AG04450 (cell line): Measurements from ENCODE around the gene PSD. TPM values are rescaled to one million over a fixed set of nuclear protein-coding genes. Genes with fewer than 3 reads are reported as not detected.

Experiments
- CTCF ChIA-PET: fragments of 300-600, 350-600 bp; formaldehyde crosslinking; extraction: SDS; loops from one replicate; lab custom pipeline; 2022; ENCODE audit warnings: antibody characterized with exemption, inconsistent platforms; lab: Charles Lee
- POLR2A ChIA-PET: fragments of 350-600 bp; formaldehyde crosslinking; extraction: SDS; loops from one replicate; lab custom pipeline; 2021; ENCODE audit warnings: antibody characterized with exemption, inconsistent platforms; lab: Yijun Ruan, JAX
- DNase-seq: peaks from one replicate; pipeline ENCODE4 v3.0.0-alpha.2; 2011; ENCODE audit warnings: low read depth, low spot score
- H3K27ac ChIP-seq: one replicate; pipeline ENCODE4 v1.5.1; 2012; ENCODE audit warnings: low read depth, low read length, control low read depth
- H3K27me3 ChIP-seq: one replicate; pipeline ENCODE4 v1.6.0; 2012; ENCODE audit warnings: low read length; ENCODE audit not compliant: control insufficient read depth, insufficient read depth
- H3K4me3 ChIP-seq: 2 replicates; pipeline ENCODE4 v1.5.1; 2011; ENCODE audit warnings: mild to moderate bottlenecking, low read depth, low read length, control low read depth
- H3K9me3 ChIP-seq: 2 replicates; pipeline ENCODE4 v1.5.1; 2012; ENCODE audit warnings: low read length; ENCODE audit not compliant: control insufficient read depth, insufficient read depth
- polyA plus RNA-seq: library from polyadenylated mRNA; depleted of rRNA; stranded (reverse); fragments of >200 nt; gene quantifications from 2 replicates; pipeline ENCODE4 v1.2.3, GENCODE V29; 2011
- TF ChIP-seq, protein P1 (sequence below): IDR thresholded peaks from 2 replicates; pipeline ENCODE4 v1.5.1; 2011; ENCODE audit warnings: low read depth, low read length, control low read depth, inconsistent platforms

Gene PSD
- polyA plus RNA-seq, 1 experiment: 5.5 TPM

DNA sequence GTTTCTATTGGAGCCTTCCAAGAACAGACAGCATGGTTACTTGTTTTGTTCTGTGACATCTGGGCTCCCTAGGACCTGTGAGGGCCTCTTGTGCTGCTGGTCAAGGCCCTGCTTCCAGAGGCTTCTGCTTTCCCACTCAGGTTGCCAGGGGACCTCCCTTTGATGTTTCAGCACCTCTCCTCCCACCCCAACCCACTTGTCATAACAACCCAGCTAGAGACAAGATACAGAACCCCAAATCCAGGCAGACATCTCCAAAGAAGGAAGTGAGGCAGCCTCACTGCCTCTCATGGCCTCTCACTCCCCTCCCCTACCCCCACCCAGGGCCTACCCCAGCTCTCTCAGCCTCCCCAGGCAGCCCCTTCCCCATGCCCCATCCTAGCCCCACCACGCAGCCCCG is 11.8 kb downstream of the PSD start:
- ChIA-PET CTCF (no interaction called here), POLR2A (interaction anchor here (0.7 kb wide), 1 partner anchor 10 kb away, joined by 3 read pairs; no protein-coding TSS in a partner anchor)
- Histone ChIP-seq H3K27me3 (peaks cover 14% of the 10 kb centered on the region), H3K4me3 (no peak overlapping the region), H3K27ac (no peak overlapping the region), H3K9me3 (no peaks in the 10 kb centered on the region; the same call in 1 of the 2 replicates)
- TF ChIP-seq, protein P1, sequence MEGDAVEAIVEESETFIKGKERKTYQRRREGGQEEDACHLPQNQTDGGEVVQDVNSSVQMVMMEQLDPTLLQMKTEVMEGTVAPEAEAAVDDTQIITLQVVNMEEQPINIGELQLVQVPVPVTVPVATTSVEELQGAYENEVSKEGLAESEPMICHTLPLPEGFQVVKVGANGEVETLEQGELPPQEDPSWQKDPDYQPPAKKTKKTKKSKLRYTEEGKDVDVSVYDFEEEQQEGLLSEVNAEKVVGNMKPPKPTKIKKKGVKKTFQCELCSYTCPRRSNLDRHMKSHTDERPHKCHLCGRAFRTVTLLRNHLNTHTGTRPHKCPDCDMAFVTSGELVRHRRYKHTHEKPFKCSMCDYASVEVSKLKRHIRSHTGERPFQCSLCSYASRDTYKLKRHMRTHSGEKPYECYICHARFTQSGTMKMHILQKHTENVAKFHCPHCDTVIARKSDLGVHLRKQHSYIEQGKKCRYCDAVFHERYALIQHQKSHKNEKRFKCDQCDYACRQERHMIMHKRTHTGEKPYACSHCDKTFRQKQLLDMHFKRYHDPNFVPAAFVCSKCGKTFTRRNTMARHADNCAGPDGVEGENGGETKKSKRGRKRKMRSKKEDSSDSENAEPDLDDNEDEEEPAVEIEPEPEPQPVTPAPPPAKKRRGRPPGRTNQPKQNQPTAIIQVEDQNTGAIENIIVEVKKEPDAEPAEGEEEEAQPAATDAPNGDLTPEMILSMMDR: no peak
- DNase-seq: no peak

DNA sequence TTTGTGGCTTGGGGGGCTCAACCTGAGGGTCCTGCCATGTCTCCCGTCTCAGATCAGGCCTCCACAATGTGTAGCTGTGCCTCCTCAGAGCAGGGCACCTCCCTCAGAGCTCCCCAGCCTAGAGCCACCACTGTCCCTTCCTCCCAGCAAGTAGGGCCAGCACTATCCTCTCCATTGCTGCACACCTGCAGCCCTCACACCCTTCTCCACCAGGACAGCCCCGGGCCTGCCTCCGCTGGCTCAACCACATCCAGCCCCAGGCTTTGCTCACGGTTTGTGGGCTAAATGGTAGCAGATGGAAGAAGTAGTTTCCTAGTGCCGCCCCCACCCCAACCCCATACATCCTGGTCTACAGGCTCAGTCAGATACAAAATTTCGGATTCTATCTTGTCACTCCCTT is 13.0 kb downstream of the PSD start:
- CTCF ChIA-PET: interaction anchor here (1.1 kb wide), 1 partner anchor 17 kb away, joined by 3 read pairs; no protein-coding TSS in a partner anchor
- Histone ChIP-seq H3K9me3 (no peaks in the 10 kb centered on the region; the same call in 1 of the 2 replicates), H3K27ac (no peak overlapping the region), H3K27me3 (peaks cover 7% of the 10 kb centered on the region), H3K4me3 (no peak overlapping the region)
- POLR2A ChIA-PET: no interaction called here
- no peak for DNase-seq
- TF ChIP-seq, protein P1: no peak

DNA sequence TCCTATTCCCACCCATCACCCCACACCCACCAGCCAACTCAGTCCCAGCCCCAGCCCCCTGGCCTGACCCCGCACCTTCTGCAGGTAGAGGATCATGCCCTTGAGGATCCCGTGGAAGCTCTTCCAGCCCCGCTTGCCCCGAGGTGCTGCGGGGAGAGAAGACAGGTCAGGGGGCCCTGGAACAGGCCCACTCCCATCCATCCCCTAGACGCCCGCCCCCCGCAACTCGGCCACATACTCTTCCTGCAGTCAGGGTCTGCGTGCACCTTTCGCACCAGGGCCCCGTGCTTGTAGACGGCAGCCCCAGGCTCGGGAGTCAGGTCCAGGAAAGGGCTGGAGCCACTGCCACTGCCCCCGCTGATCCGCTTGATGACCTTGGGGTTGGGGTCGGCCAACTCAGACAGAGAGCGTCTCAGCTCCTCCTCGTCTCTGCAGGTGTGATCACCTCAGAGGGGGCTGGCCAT is 13.4 kb downstream of the PSD start:
- ChIA-PET CTCF (interaction anchor here (0.6 to 1.0 kb wide), 2 partner anchors 9 to 236 kb away, joined by 3 read pairs; no protein-coding TSS in a partner anchor), POLR2A (no interaction called here)
- DNase-seq: no peak
- peaks cover 3% of the 10 kb centered on the region for H3K27me3 ChIP-seq
- no peak overlapping the region for H3K4me3 ChIP-seq
- no peak overlapping the region for H3K27ac ChIP-seq
- TF ChIP-seq, protein P1: no peak
- no peaks in the 10 kb centered on the region; the same call in 1 of the 2 replicates for H3K9me3 ChIP-seq

DNA sequence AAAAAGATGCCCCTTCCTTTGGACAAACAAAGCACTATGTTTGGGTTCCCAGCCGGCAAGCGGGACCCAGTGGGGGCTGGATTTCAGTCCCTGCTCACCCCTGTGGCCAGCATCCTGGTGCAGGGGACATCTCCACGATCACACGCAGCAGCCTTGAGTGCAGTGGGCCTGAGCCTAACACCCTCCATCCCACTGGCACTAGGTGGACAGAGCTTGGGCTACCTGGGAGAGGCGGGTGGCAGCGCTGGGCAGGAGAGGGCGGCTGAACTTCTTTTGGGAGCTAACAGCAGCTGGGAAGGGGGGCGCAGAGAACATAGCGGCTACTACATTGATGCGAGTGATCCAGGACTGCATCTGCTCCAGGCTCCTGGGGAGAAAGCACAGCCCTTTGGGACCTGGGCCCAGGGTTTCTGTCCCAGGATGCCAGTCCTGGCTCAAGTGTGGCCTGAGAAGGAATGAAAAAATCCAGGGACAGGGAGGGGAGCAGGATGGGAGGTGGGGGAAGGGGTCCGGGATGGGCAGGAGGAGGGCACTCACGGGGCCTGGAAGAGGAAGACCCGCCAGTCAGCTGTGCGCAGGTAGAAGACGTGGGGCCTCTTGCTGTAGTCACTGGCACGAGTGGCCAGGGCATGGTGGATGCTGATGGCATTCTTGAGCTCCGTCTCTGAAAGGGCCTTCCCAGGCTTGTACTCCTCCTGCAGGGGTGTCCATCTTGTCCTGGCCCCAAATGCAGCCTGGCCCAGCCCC is 14.1 kb downstream of the PSD start:
- peaks cover 3% of the 10 kb centered on the region for H3K27me3 ChIP-seq
- no peak for DNase-seq
- no peak overlapping the region for H3K4me3 ChIP-seq
- H3K9me3 ChIP-seq: no peaks in the 10 kb centered on the region; the same call in 1 of the 2 replicates
- TF ChIP-seq, protein P1: no peak
- CTCF ChIA-PET: interaction anchor here (0.6 to 1.8 kb wide), 6 partner anchors 8 to 235 kb away, joined by 3 to 9 read pairs (median 4); no protein-coding TSS in a partner anchor
- POLR2A ChIA-PET: interaction anchor here (0.7 to 1.3 kb wide), 4 partner anchors 16 to 48 kb away, joined by 3 to 10 read pairs (median 6); partner anchors contain the start of gene FBXL15
- H3K27ac ChIP-seq: no peak overlapping the region

DNA sequence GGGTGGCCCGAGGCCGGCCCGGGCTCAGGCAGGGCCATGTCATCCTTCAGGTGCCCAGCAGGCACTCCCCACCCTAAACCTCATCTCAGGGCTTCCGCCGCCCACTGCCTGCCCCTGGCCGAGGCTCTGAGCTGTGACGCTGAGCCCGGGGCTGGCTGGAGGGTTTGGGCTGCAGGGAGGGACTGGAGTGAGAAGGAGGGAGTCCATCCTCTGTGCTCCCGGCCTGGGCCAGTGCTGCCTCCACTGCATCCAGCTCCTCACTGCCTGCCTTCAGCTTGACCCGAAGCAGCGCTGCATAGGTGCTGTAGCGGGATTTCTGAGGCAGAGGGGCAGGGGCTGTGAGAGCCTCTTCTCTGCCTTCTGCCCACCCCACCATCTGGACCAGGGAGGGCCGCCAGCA is 15.5 kb downstream of the PSD start:
- H3K9me3 ChIP-seq: no peaks in the 10 kb centered on the region; the same call in 1 of the 2 replicates
- TF ChIP-seq, protein P1: no peak
- H3K4me3 ChIP-seq: no peak overlapping the region
- POLR2A ChIA-PET: interaction anchor here (0.7 kb wide), 1 partner anchor 19 kb away, joined by 4 read pairs; no protein-coding TSS in a partner anchor
- H3K27ac ChIP-seq: no peak overlapping the region
- CTCF ChIA-PET: interaction anchor here (0.6 to 1.8 kb wide), 8 partner anchors 8 to 234 kb away, joined by 3 to 9 read pairs (median 4); no protein-coding TSS in a partner anchor
- peaks cover 3% of the 10 kb centered on the region for H3K27me3 ChIP-seq
- no peak for DNase-seq
